GM18519 (cell line): Measurements from ENCODE around the gene UBXN2A.
A peak's percentile ranks its signal among the peaks of the same experiment; 100 is the strongest.
"Not testable (repeated sequence)": the region's sequence is repeated elsewhere in the genome, so short reads cannot be mapped to it uniquely, and the experiment has no call there.

Experiments
- ATAC-seq: cut with Tn5 transposase; IDR thresholded peaks from one replicate; pipeline ENCODE4 v1.9.1; 2021; ENCODE audit warnings: mild to moderate bottlenecking, moderate library complexity; ENCODE audit not compliant: unreplicated experiment, low FRiP score

The UBXN2A gene

DNA sequence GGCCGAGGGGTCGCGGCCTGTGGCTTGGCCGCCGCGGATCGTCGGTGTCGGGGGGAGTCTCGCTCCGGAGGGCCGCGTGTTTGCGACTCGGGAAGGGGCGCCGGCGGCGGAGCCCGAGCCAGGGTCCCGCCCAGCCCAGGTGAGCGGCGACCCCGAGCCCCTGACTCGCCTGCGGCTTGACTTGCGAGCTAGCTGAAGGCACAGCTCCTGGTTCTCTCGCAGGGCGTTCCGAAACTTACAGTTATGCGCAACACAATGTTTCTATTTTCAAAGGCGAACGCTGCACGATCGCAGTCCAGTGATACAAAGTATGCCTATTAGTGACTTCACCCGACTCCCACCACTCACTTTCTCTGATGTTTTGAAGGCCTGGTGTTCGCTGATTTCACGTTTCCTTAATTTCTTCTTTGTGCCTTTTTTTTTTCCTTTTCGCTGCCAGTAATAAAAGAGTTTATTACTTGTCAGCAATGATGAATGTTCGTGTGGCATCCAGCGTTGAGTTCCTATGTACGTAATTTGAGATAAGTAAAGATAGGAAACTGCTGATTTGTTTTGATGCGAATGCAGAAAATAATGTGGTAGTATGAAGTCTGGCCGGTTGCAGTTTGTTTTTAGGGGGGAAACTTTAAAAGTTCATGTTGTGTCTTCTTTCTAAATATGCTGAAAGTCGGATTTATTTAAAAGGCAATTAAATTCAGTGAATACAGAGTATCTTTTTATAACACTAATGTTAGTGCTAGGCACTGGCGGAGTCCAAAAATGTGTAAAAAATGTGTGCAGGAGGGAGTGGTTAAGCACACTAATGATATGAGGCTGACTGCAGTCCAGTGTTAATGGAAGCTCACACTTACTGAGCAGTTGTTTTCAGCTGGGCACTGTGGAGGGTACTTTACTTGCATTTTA lies 706 bp downstream of the UBXN2A start:
- peak; percentile 65 for ATAC-seq

DNA sequence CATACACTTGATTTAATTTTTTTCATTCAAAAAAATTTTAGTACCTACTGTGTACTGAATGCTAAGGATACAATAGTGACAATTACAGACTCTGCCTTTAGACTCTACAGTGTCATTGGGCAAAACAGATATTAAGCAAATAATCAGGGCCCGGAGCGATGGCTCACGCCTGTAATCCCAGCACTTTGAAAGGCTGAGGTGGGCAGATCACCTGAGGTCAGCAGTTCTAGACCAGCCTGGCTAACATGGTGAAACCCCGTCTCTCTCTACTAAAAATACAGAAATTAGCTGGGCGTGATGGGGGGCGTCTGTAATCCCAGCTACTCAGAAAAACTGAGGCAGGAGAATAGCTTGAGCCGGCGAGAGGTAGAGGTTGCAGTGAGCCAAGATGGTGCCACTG lies 1.4 kb downstream of the UBXN2A start:
- no peak for ATAC-seq

GRCh38 chr2:23943666-23944065 lies 3.4 kb downstream of the UBXN2A start:
- ATAC-seq, result no peak

DNA sequence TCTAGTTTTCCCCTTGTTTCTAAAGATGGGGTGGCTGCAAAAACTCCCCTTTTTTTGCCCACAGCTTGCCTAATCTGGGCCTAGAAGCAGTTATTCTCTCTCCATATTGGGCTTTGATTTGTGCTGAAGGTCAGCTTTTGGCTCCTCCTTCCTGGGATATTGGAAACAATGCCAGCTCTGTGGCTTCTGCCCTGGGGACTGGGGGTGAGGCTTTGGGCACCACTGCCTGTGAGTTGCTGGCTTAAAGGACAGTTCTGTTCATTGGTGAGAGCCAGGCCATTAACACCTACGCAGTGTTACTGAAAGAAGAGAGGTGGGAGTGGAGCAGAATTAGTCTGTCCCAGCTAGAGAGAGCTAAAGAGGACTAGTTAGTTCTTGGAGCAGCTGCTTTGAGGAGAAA lies 4.3 kb downstream of the UBXN2A start:
- no peak for ATAC-seq

DNA sequence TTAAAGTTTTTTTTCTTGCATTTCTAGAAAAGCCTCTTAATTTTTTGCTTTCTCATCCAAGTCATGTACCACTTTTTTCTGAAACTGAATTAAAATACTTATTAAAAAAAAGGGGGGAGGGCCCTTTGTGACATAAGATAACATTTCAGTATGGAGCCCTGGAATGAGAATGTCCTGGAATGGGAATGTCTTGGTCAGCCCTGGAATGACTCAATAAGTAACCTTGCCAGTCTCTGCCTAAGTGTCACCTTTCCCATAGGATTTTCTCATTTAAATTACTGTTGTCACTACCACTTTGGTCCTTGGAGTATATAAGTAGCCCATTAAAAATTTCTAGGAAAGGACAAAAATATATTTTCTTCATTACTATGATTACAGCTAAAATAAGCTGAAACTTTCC lies 4.7 kb downstream of the UBXN2A start:
- ATAC-seq, result no peak

DNA sequence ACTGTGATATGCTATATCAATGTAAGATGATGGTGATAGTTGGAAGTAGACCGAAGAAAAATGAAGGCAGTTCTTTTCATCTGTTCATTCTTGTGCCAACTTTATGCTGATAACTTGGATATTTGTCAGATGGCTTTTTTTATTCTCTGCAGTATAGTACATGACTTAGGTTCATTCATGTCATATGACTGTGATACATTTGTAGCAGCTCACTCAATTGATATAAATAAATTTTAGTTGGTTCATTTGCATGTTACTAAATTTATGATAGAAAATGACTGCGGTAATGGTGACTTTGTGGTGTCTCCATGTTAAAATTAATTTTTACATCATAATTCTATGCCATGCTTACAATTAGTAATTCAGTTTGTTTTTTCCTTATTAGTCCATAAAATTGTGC lies 7.1 kb downstream of the UBXN2A start:
- no peak for ATAC-seq

GRCh38 chr2:23952558-23952957 lies 12.3 kb downstream of the UBXN2A start:
- ATAC-seq, result not testable (repeated sequence)

GRCh38 chr2:23953625-23954024 lies 13.4 kb downstream of the UBXN2A start:
- no peak for ATAC-seq

- no peak for ATAC-seq
Observed at GRCh38 chr2:23954325-23955014, 14.2 kb downstream of the UBXN2A start.

DNA sequence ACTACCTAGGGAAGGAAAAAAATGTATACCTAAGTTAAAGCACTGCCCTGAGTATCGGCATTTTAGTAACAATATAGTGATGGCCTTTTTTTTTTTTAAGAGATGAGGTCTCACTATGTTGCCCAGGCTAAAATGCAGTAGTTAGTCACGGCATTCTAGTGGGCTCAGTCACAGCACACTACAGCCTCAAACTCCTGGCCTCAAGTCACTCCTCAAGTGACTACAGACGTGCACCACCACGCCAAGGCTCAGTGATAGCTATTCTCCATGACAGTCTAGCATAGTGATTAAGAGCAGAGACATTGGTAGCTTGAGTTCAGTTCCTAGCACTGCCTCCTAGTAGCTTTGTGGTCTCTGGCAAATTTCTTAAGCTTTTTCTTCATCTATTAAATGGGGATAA lies 27.6 kb downstream of the UBXN2A start:
- ATAC-seq, result no peak

DNA sequence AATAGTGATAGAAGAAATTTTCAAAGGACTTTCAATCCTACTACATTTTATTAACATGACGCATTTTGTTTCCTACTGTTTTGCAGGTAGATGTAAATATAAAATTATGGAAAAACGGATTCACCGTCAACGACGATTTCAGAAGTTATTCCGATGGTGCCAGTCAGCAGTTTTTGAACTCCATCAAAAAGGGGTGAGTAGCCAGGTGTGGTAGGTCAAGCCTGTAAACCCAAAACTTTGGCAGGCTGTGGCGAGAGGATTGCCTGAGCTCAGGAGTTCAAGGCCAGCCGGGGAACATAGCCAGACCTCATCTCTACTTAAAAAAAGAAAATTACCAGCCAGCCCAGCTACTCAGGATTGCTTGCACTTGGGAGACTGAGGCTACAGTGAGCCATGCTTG lies 36.6 kb downstream of the UBXN2A start:
- no peak for ATAC-seq

DNA sequence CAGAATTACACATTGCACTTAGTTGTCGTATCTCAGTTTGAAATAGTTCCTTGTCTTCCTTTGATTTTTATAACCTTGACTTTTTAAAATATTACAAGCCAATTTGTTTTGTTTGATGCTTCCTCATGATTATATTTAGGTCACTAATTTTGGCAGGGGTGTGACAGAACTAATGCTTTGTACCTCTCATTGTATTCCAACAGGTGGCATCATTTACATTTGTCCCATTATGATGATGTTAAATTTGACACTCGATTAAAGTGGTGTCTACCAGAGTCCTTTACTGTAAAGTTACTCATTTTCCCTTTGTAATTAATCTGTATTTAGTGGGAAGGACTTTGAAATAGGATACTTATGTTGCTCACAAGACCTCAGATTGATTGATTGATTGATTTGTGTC lies 48.1 kb downstream of the UBXN2A start:
- no peak for ATAC-seq

DNA sequence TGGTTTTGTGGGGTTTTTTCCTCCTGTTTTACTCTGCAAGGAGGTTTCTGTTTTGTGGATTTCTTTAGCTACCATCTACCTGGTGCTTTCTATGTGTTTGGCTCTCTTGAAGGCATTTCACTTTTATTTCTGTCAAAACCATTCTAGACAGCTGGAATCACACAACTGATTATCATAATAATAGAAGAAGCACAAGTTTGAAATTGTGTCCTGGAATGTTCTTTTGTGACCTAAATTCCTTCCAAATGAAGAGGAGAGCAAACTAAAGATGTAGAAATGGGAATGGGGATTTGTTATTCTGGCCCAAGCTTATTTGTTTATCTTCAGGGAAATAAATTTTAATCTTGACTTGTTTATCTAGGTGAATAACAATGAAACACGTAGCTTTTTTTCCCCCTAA lies 52.7 kb downstream of the UBXN2A start:
- no peak for ATAC-seq

DNA sequence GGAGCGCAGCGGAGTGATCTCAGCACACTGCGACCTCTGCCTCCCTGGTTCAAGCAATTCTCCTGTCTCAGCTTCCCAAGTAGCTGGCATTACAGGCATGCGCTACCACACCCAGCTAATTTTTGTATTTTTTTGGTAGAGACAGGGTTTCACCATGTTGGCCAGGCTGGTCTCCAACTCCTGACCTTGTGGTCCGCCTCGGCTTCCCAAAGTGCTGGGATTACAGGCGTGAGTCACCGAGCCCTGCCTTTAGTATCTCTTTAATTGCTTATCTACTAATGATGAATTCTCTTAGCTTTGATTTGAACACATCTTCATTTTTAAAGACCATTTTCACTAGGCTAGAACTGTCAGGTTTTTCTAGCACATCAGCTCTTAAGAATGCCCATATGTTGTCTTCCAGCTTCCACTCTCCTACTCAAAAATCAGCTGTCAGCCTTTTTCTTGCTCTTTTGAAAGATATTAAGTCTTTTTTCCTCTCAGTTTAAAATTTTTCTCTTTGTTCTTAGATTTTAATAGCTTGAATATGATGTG lies 53.5 kb downstream of the UBXN2A start:
- no peak for ATAC-seq

DNA sequence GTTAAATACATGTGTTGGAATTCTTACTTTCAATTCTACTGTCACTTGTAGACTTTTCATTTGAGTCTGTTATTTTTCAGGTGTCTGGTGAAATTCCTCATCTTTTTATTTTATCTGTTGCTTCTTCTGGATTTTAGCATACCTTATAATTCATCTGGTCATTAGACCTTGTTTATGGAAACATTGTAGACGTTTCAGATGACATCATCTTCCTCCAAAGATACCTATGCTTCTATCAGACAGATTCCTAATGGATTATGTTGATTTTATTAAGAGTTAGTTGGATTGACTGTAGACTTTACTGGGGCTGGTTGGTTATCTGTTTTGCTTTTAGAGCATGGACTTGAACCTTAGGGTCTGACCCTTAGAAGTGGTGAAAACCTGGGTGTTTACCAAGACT lies 54.3 kb downstream of the UBXN2A start:
- ATAC-seq, result no peak

DNA sequence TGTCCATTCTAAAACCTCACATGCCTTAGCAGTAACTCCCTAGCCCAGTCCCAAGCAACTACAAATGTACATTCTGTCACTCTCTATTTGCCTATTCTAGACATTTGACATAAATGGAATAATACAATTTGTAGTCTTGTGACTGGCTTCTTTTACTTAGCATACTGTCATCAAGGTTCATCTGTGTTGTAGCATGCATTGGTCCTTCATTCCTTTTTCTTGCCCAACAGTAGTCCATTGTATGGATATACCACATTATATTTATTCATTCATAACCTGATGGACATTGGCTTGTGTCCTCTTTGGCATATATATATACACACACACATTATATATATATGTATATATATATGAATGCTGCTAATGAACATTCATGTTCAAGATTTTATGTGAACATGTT lies 67.4 kb downstream of the UBXN2A start:
- ATAC-seq, result no peak

- no peak for ATAC-seq
Observed at GRCh38 chr2:24008672-24009366, 68.6 kb downstream of the UBXN2A start.

GRCh38 chr2:24009367-24009679 lies 69.1 kb downstream of the UBXN2A start:
- no peak for ATAC-seq

DNA sequence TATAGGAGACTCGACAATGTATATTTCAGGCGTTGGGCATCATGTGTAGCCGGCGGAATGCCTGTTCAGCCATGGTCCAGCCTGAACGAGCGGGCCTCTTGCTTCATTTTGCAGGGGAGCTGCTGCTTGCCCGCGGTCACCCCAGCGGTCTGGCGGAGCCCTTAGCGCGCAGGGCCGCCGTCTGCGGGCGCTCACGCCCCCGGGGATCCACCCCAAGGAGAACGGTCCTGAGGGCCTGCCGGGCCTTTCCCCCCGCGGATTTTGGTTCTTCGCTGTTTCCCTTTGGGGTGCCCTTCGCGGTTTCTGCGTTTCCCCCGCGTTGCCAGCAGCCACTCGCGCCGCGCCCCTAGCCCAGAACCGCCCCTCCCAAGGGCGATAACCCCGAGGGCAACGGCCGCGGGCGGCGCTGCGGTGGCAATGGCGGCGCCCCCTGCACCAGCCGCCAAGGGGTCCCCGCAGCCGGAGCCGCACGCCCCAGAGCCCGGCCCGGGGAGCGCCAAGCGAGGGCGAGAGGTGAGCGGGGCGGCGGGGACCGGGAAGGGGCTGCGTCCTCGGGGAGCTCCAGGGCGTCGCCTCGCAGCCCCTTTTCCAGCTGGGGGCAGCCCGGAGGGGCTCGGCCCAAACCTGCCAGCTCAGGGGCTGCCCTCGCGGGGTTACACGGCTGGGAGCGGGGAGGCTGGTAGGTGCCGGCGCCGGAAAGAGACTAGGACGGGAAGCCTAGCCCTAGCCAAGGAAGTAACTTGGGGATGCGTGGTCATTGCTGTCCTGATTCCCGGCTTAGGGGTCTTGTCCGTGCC lies 69.6 kb downstream of the UBXN2A start, which contains the start of gene MFSD2B:
Gene MFSD2B, plus strand, starts transcription at position 406 of the 797 bp plus-strand sequence. Its CDS starts 12 bp downstream, at position 418.
- no peak for ATAC-seq
